GM21529 (cell line): ENCODE data around the gene IMP3.
"Not testable (repeated sequence)": the region's sequence is repeated elsewhere in the genome, so short reads cannot be mapped to it uniquely, and the experiment has no call there.

ENCODE experiments used
- ATAC-seq: cut with Tn5 transposase; IDR thresholded peaks from one replicate; pipeline ENCODE4 v1.9.1; 2021; ENCODE audit not compliant: unreplicated experiment

The IMP3 gene

GRCh38 chr15:75639709-75640482 lies at the start of gene IMP3:
TSS of gene IMP3 (minus strand) at chr15:75640224. CDS start at chr15:75640168, 56 bp downstream.
- peak; percentile 83 for ATAC-seq

GRCh38 chr15:75689429-75689828 lies 49.4 kb upstream of the IMP3 start:
- not testable (repeated sequence) for ATAC-seq

GRCh38 chr15:75688831-75689230 lies 48.8 kb upstream of the IMP3 start:
- ATAC-seq: no peak

GRCh38 chr15:75688278-75688557 lies 48.2 kb upstream of the IMP3 start:
- no peak for ATAC-seq

- ATAC-seq: no peak
These were observed 47.7 kb upstream of the IMP3 start for GRCh38 chr15:75687486-75688277.

- ATAC-seq: not testable (repeated sequence)
These were observed 46.2 kb upstream of the IMP3 start for GRCh38 chr15:75686212-75686642.

- no peak for ATAC-seq
These were observed 45.2 kb upstream of the IMP3 start for GRCh38 chr15:75685195-75685594.

- no peak for ATAC-seq
These were observed 44.6 kb upstream of the IMP3 start for GRCh38 chr15:75684648-75685047.

- not testable (repeated sequence) for ATAC-seq
These were observed 43.8 kb upstream of the IMP3 start for GRCh38 chr15:75683646-75684312.

- no peak for ATAC-seq
These were observed 42.4 kb upstream of the IMP3 start for GRCh38 chr15:75682181-75683135.

GRCh38 chr15:75680007-75680789 lies 40.2 kb upstream of the IMP3 start:
- ATAC-seq: no peak

- not testable (repeated sequence) for ATAC-seq
These were observed 38.3 kb upstream of the IMP3 start for GRCh38 chr15:75678324-75678690.

- no peak for ATAC-seq
These were observed 37.7 kb upstream of the IMP3 start for GRCh38 chr15:75677465-75678323.

GRCh38 chr15:75676688-75677464 lies 36.9 kb upstream of the IMP3 start:
- ATAC-seq: no peak

- ATAC-seq: no peak
These were observed 35.8 kb upstream of the IMP3 start for GRCh38 chr15:75675579-75676404.

- ATAC-seq: no peak
These were observed 34.3 kb upstream of the IMP3 start for GRCh38 chr15:75674366-75674765.
